Epithelial cell of alveolus of lung (primary cell): ENCODE measurements around the gene OR5H1. TPM values are rescaled to one million over a fixed set of nuclear protein-coding genes. Genes with fewer than 3 reads are reported as not detected.

Experiments
- total RNA-seq: library from RNA; depleted of rRNA; stranded (reverse); fragments of >200 nt; gene quantifications from 2 replicates; pipeline ENCODE4 v1.2.1, GENCODE V29; 2015

The OR5H1 gene
- total RNA-seq: not detected in 2 replicates

DNA sequence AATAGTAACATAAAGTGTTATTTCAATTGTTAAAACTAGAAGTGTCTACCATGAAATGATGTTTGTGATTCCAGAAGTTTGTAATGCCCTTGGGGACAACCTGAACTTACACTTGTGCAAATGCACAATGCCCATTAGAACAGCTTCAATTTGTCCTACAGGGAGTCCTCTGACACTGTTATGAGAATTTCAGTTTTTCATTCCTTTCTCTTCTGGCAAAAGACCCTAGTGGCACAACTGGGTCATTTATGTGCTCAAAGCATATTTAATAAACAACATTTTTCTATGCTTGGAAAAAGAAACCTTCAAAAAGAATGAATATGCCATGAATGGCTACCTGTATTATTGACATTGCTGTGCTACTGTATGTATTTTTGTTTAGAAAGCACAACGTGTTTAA lies at the start of gene OR5H1:
Gene OR5H1, plus strand, starts transcription at position 301 of the 400 bp plus-strand sequence. CDS start 1,977 bp downstream, outside the sequence.

DNA sequence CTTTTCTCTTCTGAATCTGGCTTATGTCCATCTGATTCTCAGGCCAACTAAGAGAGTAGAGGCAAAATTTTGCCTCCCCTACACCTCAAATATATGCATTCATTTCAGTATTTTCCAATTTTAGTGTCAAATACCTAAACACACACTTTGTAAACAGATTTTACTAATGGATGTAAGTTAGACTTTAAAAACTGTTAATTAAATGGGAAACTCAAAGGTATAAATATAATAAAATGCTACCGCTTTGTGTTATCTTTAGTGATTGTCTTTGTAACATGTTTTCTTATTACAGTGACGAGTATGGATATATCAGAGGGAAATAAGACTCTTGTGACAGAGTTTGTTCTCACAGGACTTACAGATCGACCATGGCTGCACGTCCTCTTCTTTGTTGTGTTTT lies 43.6 kb upstream of the OR5H1 start, which contains the start of gene OR5AC2:
Gene OR5AC2, plus strand, starts transcription at position 301 of the 400 bp plus-strand sequence. Its CDS starts 0 bp downstream, at position 301.

DNA sequence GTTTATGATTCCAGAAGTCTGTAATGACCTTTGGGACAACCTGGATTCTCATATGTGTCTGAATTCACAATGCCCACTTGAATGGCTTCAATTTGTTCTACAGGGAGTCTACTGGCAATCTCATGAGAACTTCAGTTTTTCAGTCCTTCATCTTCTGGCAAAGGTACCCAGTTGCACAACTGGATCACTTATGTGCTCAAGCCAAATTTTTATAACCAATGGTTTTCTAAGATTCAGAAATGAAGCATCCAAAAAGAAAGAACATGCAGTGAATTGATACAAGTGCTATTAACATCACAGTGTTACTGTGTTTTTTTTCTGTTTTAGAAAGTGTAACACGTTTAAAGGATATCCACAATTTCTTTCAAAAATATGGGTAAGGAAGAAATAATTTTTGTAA lies 16.7 kb downstream of the OR5H1 start, which contains the start of gene OR5H14:
Gene OR5H14, plus strand, starts transcription at position 301 of the 400 bp plus-strand sequence. CDS start 1,907 bp downstream, outside the sequence.

DNA sequence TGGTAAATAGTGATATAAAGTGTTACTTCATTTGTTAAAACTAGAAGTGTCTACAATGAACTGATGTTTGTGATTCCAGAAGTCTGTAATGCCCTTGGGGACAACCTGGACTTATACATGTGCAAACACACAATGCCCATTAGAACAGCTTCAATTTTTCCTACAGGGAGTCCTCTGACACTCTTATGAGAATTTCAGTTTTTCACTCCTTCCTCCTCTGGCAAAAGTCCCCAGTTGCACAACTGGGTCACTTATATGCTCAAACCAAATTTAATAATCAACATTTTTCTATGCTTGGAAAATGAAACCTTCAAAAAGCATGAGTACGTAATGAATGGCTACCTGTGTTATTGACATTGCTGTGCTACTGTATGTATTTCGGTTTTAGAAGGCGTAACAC lies 35.9 kb downstream of the OR5H1 start, which contains the start of gene OR5H15:
Gene OR5H15, plus strand, starts transcription at position 301 of the 400 bp plus-strand sequence. CDS start 2,004 bp downstream, outside the sequence.

Other genes with a start within 250 kb of the OR5H1 start
- 26.9 and 46.5 TPM in 2 replicates for gene RIOX2, start 158.3 kb upstream of the OR5H1 start, total RNA-seq
- not detected in 2 replicates for gene GABRR3, start 95.4 kb upstream of the OR5H1 start, total RNA-seq
- not detected in 2 replicates for gene OR5AC2, start 43.5 kb upstream of the OR5H1 start, total RNA-seq
- gene OR5H14, start 16.8 kb downstream of the OR5H1 start, total RNA-seq: not detected in 2 replicates
- not detected in 2 replicates for gene OR5H15, start 36.0 kb downstream of the OR5H1 start, total RNA-seq
- gene OR5H6, start 133.5 kb downstream of the OR5H1 start, total RNA-seq: not detected in 2 replicates
- not detected in 2 replicates for gene OR5H2, start 151.8 kb downstream of the OR5H1 start, total RNA-seq
- gene OR5K4, start 223.1 kb downstream of the OR5H1 start, total RNA-seq: not detected in 2 replicates